ENCODE data around the gene USP5.

DNA sequence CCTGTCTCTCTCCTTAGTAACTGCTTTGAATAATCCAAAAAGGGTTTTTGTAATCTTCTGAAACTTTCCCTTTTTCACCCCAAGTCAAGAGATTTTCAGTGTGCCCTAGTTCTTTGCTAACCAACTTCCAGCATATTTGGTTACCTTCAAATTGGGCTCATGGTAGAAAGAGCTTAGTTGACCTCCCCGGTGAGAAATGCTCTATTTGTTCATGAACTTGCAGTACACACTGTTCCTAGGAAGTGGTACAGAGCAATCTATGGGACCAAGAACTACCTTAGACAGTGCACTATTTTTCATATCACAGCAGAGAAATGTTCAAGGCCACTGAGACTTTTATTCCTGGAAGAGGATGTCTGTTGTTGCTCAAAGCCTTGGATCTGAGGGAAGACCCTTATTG lies 1.7 kb downstream of the USP5 start:
- TF ChIP-seq POLR2AphosphoS5 (IDR thresholded peaks at IDR 0.05) (no peak), EP300 (conservative IDR thresholded peaks at IDR 0.05; ENCODE audit: poor library complexity, severe bottlenecking) (no peak), EZH2 (IDR thresholded peaks at IDR 0.05; ENCODE audit: borderline replicate concordance, insufficient read depth, low read length, poor library complexity, severe bottlenecking) (no peak), TAF1 (IDR thresholded peaks at IDR 0.05; ENCODE audit: low read depth) (no peak), MXI1 (conservative IDR thresholded peaks at IDR 0.05; ENCODE audit: poor library complexity, severe bottlenecking) (no peak), RAD21 (conservative IDR thresholded peaks at IDR 0.05) (no peak), SMC3 (conservative IDR thresholded peaks at IDR 0.05; ENCODE audit: poor library complexity) (no peak)
- TF ChIP-seq, protein P1, sequence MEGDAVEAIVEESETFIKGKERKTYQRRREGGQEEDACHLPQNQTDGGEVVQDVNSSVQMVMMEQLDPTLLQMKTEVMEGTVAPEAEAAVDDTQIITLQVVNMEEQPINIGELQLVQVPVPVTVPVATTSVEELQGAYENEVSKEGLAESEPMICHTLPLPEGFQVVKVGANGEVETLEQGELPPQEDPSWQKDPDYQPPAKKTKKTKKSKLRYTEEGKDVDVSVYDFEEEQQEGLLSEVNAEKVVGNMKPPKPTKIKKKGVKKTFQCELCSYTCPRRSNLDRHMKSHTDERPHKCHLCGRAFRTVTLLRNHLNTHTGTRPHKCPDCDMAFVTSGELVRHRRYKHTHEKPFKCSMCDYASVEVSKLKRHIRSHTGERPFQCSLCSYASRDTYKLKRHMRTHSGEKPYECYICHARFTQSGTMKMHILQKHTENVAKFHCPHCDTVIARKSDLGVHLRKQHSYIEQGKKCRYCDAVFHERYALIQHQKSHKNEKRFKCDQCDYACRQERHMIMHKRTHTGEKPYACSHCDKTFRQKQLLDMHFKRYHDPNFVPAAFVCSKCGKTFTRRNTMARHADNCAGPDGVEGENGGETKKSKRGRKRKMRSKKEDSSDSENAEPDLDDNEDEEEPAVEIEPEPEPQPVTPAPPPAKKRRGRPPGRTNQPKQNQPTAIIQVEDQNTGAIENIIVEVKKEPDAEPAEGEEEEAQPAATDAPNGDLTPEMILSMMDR (IDR thresholded peaks at IDR 0.05; ENCODE audit: poor library complexity, severe bottlenecking), result no peak
- TF ChIP-seq, protein P2, sequence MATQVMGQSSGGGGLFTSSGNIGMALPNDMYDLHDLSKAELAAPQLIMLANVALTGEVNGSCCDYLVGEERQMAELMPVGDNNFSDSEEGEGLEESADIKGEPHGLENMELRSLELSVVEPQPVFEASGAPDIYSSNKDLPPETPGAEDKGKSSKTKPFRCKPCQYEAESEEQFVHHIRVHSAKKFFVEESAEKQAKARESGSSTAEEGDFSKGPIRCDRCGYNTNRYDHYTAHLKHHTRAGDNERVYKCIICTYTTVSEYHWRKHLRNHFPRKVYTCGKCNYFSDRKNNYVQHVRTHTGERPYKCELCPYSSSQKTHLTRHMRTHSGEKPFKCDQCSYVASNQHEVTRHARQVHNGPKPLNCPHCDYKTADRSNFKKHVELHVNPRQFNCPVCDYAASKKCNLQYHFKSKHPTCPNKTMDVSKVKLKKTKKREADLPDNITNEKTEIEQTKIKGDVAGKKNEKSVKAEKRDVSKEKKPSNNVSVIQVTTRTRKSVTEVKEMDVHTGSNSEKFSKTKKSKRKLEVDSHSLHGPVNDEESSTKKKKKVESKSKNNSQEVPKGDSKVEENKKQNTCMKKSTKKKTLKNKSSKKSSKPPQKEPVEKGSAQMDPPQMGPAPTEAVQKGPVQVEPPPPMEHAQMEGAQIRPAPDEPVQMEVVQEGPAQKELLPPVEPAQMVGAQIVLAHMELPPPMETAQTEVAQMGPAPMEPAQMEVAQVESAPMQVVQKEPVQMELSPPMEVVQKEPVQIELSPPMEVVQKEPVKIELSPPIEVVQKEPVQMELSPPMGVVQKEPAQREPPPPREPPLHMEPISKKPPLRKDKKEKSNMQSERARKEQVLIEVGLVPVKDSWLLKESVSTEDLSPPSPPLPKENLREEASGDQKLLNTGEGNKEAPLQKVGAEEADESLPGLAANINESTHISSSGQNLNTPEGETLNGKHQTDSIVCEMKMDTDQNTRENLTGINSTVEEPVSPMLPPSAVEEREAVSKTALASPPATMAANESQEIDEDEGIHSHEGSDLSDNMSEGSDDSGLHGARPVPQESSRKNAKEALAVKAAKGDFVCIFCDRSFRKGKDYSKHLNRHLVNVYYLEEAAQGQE (IDR thresholded peaks at IDR 0.05; ENCODE audit: borderline replicate concordance), result no peak
